Progenitor cell of endocrine pancreas (in vitro differentiated cells): Measurements from ENCODE around the gene RAPGEF1. TPM values are rescaled to one million over a fixed set of nuclear protein-coding genes. Genes with fewer than 3 reads are reported as not detected.
"Not testable (repeated sequence)": the region's sequence is repeated elsewhere in the genome, so short reads cannot be mapped to it uniquely, and the experiment has no call there.

ENCODE experiments used
- DNase-seq: peaks from one replicate; pipeline ENCODE4 v3.0.0; 2021; ENCODE audit warnings: low spot score; ENCODE audit not compliant: unreplicated experiment
- H3K27ac Mint-ChIP-seq: 2 replicates; pipeline ENCODE4 v1.8.0; 2021; ENCODE audit warnings: mild to moderate bottlenecking, moderate library complexity, mixed read lengths
- H3K27me3 Mint-ChIP-seq: 2 replicates; pipeline ENCODE4 v1.8.0; 2021; ENCODE audit warnings: mixed read lengths
- H3K36me3 Mint-ChIP-seq: 2 replicates; pipeline ENCODE4 v1.8.0; 2022; ENCODE audit warnings: mixed read lengths; ENCODE audit not compliant: insufficient read depth
- H3K4me1 Mint-ChIP-seq: 2 replicates; pipeline ENCODE4 v1.8.0; 2021; ENCODE audit warnings: low read depth, mixed read lengths
- H3K4me3 Mint-ChIP-seq: 2 replicates; pipeline ENCODE4 v1.8.0; 2021; ENCODE audit warnings: low read depth, mild to moderate bottlenecking, moderate library complexity, mixed read lengths
- H3K9me3 Mint-ChIP-seq: 2 replicates; pipeline ENCODE4 v1.8.0; 2021; ENCODE audit warnings: low read depth, mixed read lengths
- CTCF ChIP-seq: fragments of 200-600 bp; sonication (generic); IDR thresholded peaks from one replicate; pipeline ENCODE4 v1.5.0; 2021; ENCODE audit warnings: antibody characterized with exemption, mild to moderate bottlenecking; ENCODE audit not compliant: unreplicated experiment
- total RNA-seq: library from RNA; stranded (reverse); gene quantifications from 2 replicates; pipeline ENCODE4 v1.2.1, GENCODE V29; 2021

The RAPGEF1 gene
- total RNA-seq, 1 donor from 2014 or later, result 57.3 TPM

GRCh38 chr9:131712151-131712716 is 27.6 kb downstream of the RAPGEF1 start:
- TF ChIP-seq CTCF, result no peak
- DNase-seq, result no peak
- Mint-ChIP-seq H3K9me3 (no peaks in the 10 kb centered on the region), H3K27ac (peak overlapping the region; percentile 55), H3K27me3 (no peaks in the 10 kb centered on the region), H3K4me3 (no peak overlapping the region), H3K4me1 (peaks cover 32% of the 10 kb centered on the region), H3K36me3 (peaks cover 4% of the 10 kb centered on the region)

GRCh38 chr9:131709771-131710431 is 30.0 kb downstream of the RAPGEF1 start:
- H3K27ac Mint-ChIP-seq, result no peak overlapping the region
- DNase-seq, result no peak
- no peak for TF ChIP-seq CTCF
- no peak overlapping the region for H3K4me3 Mint-ChIP-seq
- peaks cover 53% of the 10 kb centered on the region for H3K4me1 Mint-ChIP-seq
- no peaks in the 10 kb centered on the region for H3K27me3 Mint-ChIP-seq
- H3K9me3 Mint-ChIP-seq, result no peaks in the 10 kb centered on the region
- peaks cover 1% of the 10 kb centered on the region for H3K36me3 Mint-ChIP-seq

GRCh38 chr9:131709010-131709770 is 30.7 kb downstream of the RAPGEF1 start:
- not testable (repeated sequence) for DNase-seq, H3K27me3 Mint-ChIP-seq, H3K4me3 Mint-ChIP-seq, H3K36me3 Mint-ChIP-seq, H3K9me3 Mint-ChIP-seq
- Mint-ChIP-seq H3K4me1 (peaks cover 57% of the 10 kb centered on the region), H3K27ac (peak overlapping the region; percentile 49)

GRCh38 chr9:131708226-131709002 is 31.5 kb downstream of the RAPGEF1 start:
- no peaks in the 10 kb centered on the region for H3K27me3 Mint-ChIP-seq
- no peaks in the 10 kb centered on the region for H3K9me3 Mint-ChIP-seq
- DNase-seq, result no peak
- peak overlapping the region; percentile 82 for H3K27ac Mint-ChIP-seq
- TF ChIP-seq CTCF, result no peak
- no peaks in the 10 kb centered on the region for H3K36me3 Mint-ChIP-seq
- H3K4me1 Mint-ChIP-seq, result peaks cover 63% of the 10 kb centered on the region
- no peak overlapping the region for H3K4me3 Mint-ChIP-seq

GRCh38 chr9:131707733-131708157 is 32.1 kb downstream of the RAPGEF1 start:
- no peak for DNase-seq
- Mint-ChIP-seq H3K4me3 (no peak overlapping the region), H3K4me1 (peaks cover 59% of the 10 kb centered on the region), H3K9me3 (no peaks in the 10 kb centered on the region), H3K27ac (peak overlapping the region; percentile 82), H3K27me3 (no peaks in the 10 kb centered on the region), H3K36me3 (no peaks in the 10 kb centered on the region)
- no peak for TF ChIP-seq CTCF
